ENCODE measurements around the gene PPP1R9A.

PPP1R9A gene

GRCh38 chr7:95213148-95213547 lies 305.8 kb downstream of the PPP1R9A start:
- no peak for DNase-seq

- DNase-seq: no peak
Measured at GRCh38 chr7:95213809-95214492, 306.6 kb downstream of the PPP1R9A start.

DNA sequence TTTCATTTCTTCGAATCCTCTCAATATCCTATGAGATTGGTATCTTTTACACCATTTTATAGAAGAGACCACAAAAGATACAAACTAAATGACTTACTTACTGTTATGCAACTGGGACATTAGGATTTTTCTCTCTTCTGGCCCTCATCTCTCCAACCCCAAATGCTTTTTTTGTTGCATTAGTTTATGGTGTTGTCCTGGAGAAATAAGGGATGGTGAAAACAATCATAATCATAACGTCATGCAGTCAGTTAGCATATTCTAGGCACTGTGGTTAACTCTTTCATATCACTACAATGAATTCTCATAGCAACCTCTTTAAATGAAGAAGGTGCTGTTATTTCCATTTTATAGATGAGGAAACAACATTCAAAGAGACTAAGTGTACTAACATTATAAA lies 312.3 kb downstream of the PPP1R9A start:
- no peak for DNase-seq

GRCh38 chr7:95220328-95220727 lies 312.9 kb downstream of the PPP1R9A start:
- no peak for DNase-seq

- DNase-seq: no peak
Measured at GRCh38 chr7:95225301-95225700, 317.9 kb downstream of the PPP1R9A start.

DNA sequence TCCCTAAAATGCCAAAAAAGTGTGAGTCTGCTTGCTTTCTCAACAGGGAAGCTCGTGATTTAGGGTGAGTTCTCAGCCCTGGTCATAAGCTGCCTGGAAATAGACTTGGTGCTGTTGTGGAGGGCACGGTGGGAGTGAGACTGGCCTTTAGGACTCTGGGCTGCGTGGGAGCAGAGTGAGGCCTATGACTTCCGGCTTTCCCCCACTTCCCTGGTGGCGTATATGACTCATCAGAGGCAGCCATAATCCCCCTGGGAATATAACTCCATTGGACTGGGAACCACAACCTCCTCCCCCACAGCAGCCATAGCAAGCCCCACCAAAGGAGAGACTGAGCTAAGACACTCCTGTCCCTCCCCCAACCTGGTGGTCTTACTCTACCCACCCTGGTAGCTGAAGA lies 321.9 kb downstream of the PPP1R9A start:
- no peak for DNase-seq

DNA sequence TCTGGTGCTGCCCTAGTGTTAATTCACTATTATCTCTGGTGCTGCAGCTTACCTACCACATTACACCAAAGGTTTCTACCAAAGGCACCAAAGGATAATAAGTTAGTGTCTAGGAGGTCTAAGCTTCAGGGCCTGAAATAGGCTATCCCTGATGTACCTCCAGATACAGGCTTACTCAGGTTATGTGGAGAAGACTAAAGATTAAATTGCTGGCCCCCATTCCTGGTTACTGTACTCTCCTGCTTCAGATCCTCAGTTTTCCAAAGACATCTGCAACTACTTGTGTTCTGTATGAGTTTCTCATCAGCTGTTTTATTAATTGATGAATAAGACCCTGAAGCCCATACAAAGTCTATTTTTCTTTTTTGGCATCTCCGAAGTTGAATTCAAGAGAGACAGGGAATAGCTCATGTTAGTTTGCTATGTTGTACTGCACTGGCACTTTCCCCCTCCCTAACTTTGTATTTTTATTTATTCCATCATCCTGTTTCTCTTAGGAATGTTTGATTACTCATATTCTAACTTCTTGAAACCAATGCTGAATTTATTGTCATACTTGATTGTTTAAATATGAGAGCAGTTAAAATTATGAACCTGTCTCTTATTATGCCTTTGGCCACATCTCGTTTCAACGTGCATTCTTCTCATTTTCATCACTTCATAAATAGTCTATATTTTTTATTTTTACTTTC lies 331.0 kb downstream of the PPP1R9A start:
- DNase-seq: no peak

- DNase-seq: no peak
Measured at GRCh38 chr7:95240921-95241320, 333.5 kb downstream of the PPP1R9A start.

- no peak for DNase-seq
Measured at GRCh38 chr7:95242266-95242665, 334.9 kb downstream of the PPP1R9A start.

GRCh38 chr7:95244616-95245015 lies 337.2 kb downstream of the PPP1R9A start:
- DNase-seq: no peak

DNA sequence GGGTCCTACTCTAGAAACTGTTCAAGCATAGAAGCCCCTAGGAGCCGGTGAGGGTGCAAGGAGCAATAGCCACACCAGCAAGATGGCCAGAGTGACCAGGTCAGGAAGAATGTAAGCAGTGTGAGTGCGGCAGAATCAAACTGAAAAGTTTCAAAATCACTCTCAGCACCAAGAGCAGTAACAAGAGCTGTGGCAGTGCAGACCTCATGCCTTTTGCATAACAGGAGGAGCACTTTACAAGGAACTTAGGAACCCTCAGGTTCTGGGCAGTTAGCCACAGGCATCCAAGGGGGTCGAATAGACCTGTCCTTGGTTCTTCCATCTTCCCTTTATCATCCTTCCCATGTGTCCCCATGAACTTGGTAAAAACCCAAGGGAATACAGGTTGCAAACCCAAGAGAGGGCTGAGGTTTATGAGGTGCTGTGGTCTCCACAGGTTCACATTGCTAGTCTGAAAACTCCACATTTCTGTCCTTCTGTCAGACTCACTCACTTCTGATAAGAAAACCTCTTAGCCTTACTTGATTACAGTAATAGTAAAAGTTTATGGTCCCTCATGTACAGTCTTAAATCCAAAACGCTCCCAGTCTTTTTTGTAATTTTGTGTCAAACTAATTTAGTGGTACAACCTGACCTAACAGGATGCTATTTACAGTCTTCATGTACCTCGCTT lies 338.6 kb downstream of the PPP1R9A start:
- DNase-seq: no peak

- peak; percentile 29 for DNase-seq
Measured at GRCh38 chr7:95246831-95247370, 339.5 kb downstream of the PPP1R9A start.

DNA sequence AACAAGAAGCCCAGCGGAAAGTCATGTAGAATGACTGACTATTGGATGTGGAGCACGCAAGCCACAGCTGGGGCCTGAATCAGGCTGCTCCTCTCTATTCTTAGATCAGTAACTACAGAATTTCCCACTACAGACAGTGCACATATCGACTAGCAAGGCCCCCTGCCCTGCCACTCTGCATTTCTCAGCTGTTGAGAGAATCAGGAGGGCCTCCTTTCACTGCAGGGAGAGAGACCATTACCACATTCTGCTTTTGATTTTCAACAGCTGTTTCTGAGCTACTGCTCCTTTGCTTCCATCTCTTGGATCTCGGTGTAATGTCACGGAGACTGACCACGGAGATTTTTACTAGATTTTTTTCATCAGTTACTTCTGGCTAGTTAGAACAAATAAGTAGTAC lies 343.2 kb downstream of the PPP1R9A start:
- DNase-seq: no peak

GRCh38 chr7:95251966-95252365 lies 344.6 kb downstream of the PPP1R9A start:
- DNase-seq: no peak

DNA sequence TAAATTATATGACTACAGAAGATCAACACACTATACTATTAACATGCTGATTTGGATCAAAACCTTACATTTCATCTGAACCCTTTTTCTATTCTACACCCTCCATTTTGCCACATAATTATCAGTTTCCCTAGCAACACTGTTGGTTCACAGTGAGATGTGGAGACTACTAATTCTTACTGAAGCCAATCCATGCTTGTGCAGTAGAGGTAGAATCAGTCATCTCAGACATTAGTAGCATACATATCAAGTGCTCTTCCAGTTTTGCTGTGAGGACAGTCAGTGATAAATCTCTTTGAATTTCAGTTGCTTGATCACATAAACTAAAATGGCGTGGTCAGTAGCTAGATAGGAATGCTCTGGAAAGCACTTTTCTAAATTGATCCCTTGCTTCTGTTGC lies 346.6 kb downstream of the PPP1R9A start:
- DNase-seq: no peak

DNA sequence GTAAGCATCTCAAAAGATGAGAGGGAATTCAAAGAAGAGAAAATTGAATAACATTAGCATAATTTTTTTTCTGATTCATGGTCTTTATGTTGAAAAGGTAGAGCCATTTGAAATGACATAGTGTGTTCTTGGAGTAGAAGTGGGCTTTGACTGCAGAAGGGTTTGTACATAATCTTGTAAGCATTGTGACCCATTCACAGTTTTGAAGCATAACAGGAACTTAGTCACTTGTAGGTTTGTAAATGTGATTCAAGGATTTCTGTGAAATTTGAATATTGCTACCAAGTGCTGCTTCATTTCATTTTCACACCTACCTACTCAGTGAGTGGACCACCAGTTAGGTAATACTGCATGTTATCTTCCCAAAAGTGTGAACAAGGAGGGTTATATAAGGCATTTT lies 348.3 kb downstream of the PPP1R9A start:
- DNase-seq: no peak

DNA sequence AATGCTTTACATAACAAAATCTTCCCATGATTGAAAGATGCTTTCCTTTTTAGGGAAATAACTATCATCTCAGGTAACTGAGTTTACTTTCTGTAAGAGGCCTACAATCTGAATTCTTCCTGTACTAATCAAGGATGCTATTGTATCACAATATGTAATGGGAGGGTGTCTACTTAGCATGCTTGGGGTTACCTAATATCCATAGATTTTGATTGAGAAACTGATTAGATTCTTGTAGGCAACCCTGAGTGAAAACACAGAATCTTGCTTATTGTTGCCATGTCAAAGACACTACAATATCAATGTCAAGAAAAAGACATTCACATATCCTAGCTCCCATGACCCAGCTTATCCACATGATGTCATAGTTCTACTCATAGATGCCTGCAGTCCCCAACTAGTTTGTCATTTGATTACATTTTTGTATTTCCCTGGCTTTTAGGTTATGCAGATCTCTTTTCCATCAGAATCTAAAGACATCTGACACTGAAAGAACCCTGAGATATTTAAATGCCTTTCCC lies 354.6 kb downstream of the PPP1R9A start:
- no peak for DNase-seq

DNA sequence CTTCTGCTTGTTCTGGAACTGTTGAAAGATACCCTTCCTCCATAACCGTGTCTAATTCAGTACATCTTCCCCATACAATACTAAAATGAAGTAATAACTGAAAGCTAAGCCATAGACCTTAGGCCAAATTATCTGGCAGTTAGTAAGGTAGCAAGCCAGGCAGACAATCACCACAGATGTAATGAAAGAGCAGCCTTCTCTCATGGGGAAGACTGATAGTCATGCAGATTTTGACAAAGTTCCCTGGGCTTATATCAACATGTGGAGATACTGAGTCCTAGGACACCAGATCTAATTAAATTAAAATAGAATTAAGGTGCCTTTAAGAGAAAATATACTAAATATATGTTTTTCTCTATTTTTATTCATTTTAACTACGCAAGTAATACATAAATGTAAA lies 355.5 kb downstream of the PPP1R9A start:
- DNase-seq: no peak

DNA sequence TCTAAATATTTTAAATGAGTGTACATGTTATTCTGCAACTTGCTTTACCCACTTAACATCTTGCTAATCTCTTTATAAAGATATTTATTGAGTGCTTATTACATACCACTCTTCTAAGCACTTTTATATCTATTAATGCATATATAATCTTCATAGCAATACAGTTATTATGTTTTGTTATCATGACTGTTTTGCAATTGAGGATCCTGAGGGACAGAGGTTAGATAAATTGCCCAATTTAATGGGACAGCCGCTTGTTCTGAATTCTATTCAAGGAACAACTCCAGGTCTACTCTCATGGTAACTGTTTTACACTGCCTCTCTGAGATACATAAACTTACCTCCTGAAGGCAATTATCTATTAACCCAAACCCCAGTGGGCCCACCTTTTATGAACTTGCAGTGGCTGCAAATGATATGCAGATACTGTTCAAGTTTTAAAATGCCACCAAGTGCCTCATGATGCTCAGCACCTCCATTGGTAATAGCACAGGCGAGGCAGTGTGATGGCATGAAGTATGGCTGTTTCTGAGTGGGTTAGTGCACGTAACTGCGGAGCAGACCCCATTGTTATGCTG lies 356.5 kb downstream of the PPP1R9A start:
- DNase-seq: no peak

DNA sequence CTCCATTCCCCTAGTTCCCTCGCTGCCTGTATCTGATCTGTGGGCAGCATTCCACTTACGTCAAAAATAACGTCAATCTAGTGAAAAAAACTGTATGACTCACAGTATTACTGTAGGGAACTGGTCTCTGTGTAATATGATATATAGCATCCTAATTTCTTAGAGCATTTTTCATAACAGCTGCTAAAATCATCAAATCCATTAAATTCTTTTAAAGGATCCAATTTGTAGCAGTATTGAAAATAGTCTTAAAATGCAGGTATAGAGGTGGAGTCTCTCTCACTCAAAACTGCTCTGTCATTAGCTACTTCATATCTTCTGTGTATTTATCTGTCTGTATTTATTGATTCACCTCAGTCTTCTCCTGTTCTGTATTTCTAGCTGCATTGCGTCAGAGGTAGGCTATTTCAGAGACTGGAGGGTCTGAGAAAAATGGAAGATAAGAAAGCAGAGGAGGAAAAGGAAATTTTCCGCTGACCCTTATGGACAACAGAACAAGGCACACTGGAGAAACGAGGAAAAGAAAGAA lies 357.0 kb downstream of the PPP1R9A start:
- no peak for DNase-seq

DNA sequence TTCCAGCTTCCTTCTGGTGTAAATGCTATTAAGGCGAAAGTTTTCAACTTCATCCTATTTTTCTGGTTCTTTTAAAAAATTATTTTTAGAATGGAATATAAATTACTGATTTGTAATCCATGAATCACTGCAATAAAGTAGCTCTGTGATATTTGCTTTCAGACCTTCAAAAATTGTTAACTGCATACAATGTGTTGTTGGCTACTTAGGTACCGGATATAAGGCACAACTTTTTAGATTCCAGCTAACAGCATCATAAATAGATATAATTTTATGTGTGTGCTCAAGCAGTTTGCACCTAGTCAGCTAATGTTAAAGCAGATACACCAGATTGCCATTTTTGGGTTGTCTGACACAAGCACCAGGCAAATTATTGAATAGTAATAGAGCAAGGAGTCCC lies 358.2 kb downstream of the PPP1R9A start:
- DNase-seq: no peak

GRCh38 chr7:95267754-95268153 lies 360.4 kb downstream of the PPP1R9A start:
- DNase-seq: no peak

DNA sequence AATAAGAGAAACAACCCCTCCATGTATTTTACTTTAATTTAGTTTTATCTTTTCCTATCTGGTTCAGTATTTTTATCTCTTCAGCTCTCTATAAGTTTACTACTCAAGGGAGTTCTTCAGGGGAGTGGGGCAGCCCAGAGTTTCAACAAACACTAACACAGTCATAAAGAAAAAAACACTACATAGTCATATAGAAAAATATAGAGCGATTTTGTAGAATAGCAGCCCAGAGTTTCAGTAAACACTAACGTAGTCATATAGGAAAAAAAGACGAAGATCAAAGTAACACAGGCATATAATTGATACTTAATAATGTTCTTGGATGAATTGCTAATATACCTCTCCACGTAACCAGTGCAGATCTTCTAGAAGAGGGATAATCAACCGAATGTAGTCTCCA lies 362.2 kb downstream of the PPP1R9A start:
- no peak for DNase-seq

Measured in CD4-positive, alpha-beta T cell treated with Interleukin-10 for 1 hour (primary cell).